GM12892 (cell line): ENCODE data around the gene HOXB6.

Experiments used
- POLR2A ChIP-seq: IDR thresholded peaks from 2 replicates; pipeline ENCODE4 v1.6.1; 2011; ENCODE audit warnings: low read depth, low read length, control low read depth
- POLR2AphosphoS5 ChIP-seq: IDR thresholded peaks from 2 replicates; pipeline ENCODE4 v1.6.1; 2011; ENCODE audit warnings: low read depth, low read length, control low read depth
- TAF1 ChIP-seq: IDR thresholded peaks from 2 replicates; pipeline ENCODE4 v1.6.1; 2011; ENCODE audit warnings: low read depth, mild to moderate bottlenecking, control low read depth, low read length, borderline replicate concordance

GRCh38 chr17:48578616-48579470 is 25.9 kb downstream of the HOXB6 start:
- TF ChIP-seq POLR2A = peak; percentile 15; the same call in 1 of the 2 replicates
- TF ChIP-seq POLR2AphosphoS5 = no peak
- TF ChIP-seq TAF1 = no peak
